ENCODE measurements around the gene CES3.
"Not testable (repeated sequence)": the region's sequence is repeated elsewhere in the genome, so short reads cannot be mapped to it uniquely, and the experiment has no call there.

Gene CES3

DNA sequence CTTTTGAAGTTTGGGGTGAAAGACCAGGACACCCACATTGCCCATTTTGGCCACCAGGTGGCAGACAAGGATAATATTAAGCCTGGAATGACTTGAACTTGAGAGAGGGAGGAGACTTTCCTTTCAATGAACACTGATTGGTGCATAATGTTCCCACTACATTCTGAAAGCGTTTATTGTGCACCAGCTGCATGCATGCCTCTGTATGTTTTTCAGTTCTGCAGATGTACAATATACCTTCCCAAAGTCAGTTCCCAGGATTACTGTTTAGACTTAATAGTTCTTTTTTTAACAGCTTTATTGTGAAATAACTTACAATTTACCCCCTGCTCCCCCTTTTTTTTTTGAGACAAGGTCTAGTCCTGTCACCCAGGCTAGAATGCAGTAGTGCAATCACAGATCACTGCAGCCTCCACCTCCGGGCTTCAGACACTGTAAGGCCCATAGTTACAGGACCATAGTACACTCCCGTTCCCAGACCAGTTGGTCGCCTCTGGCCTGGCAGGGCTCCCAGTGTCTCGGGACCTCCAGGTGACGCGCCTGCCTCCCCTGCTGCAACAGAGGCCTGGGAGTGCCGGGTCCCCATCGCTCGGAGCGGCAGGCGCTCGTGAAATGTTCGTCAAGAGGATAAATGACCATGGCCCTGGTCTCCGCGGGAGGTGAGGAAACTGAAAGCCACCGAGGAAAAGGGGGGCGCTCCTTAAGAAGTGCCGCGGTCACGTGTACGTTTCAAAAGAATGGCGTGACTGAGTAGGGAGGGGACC, 13.6 kb upstream of the CES3 start:
- peak; percentile 81 to 89 for DNase-seq

DNA sequence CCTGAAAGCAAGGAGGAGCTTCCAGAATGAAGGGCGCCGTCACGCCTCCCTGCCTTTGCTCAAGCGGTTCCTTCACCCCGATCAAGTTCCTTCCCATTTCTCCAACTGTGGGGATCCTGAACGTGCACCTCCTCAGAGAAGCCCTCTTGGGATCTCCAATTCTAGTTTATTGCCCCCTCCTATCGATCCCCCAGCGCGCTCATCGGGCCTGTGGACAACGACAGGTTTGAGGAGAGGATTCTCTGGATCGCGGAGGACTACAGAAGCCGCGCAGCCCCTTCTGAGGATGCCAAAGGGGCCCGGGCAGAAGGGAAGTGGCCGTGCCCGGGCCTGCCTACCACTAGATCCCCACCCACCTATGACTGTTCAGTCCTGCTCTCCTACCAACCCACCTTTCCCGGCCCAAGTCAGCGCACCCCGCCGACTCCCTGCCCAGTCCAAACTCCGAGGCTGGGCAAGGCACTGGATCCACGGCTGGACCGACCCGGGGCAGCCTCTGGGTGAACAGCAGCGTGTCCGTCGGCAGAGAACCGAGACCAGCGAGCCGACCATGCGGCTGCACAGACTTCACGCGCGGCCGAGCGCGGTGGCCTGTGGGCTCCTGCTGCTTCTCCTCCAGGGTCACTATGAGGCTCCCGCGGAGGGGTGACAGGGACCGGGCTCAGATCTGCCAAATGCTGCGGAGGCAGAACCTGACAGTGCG, 12.8 kb upstream of the CES3 start:
- DNase-seq = no peak

DNA sequence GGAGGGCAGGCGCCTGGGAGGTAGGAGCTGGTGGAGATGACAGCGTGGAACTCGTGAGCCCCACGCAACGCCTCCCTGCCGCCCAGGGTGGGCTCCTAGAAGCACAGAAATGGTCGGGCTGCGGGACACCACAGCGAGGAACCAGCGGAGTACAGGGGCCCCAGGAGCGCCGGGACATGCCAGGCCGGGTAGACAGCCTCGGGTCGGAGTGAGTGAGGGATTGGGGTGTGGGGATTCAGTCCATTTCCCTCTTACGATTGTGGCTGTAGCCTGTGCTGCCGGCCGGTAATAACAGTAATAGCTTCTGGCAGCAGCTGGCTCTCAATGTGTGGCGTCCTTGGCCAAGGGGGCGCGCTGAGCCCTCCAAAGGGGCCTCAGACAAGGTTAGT, 12.2 kb upstream of the CES3 start:
- no peak for DNase-seq

DNA sequence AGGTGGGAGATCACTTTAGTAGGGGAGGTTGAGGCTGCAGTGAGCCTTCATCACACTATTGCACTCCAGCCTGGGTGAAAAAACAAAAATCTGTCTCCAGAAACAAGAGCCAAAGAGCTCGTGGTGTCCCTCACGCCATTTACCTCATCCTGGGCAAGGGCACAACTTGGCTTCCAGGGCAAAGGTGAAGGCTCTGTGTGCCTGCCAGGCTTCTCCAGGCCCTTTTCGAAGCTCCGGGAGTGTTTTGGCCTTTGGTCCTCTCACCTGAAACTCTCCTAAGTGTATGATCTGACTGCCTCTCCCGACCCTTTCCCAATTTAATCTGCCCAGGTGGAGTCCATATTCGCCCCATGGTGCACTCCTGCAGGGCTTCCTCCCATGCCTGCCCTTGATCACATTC, 11.6 kb upstream of the CES3 start:
- DNase-seq = no peak

DNA sequence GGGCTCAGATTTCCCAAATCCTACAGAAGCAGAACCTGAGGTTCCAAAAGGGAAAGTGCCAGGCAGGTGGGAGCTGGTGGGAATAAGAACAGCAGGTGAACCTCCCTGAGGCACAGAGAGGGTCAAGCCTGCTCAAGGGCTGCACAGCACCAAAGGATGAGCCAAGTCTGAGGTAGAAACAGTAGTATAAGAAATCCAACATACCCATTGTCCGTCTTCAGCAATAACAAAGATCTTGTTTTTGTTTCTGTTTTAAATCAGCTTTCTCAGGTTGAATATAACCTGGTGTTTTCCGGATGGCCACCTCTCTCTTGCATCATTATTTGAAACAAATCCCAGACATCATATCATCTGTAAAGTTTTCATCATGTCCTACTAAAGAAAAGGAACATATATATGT, 10.6 kb upstream of the CES3 start:
- no peak for DNase-seq

DNA sequence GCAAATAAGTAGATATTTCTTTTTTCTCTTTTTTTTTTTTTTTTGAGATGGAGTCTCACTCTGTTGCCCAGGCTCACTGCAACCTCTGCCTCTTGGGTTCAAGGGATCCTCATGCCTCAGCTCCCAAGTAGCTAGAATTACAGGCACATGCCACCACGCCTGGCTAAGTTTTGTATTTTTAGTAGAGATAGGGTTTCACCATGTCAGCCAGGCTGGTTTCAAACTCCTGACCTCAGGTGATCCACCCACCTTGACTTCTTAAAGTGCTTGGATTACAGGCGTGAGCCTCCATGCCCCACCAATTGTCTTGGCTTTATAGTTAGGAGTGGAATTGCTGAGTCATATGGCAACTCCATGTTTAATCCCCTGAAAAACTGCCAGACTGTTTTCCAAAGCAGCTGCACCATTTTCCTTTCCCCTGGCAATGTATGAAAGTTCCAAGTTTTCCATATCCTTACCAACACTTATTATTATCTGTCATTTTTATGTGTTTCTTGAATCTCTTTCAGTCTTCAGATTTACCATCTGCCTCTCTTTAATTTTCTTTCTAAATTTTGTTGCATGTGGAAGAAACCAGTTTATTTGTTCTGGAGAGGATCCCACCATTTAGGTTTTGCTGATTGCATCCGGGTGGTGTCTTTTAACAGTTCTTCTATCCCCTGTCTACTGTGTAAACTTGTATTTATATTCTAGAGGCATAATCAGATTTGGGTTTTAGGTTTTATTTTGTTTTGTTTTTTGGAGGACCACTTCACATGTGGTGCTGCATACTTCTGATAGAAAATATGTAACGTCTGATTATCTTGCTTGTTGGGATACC, 9.9 kb upstream of the CES3 start:
- no peak for DNase-seq

DNA sequence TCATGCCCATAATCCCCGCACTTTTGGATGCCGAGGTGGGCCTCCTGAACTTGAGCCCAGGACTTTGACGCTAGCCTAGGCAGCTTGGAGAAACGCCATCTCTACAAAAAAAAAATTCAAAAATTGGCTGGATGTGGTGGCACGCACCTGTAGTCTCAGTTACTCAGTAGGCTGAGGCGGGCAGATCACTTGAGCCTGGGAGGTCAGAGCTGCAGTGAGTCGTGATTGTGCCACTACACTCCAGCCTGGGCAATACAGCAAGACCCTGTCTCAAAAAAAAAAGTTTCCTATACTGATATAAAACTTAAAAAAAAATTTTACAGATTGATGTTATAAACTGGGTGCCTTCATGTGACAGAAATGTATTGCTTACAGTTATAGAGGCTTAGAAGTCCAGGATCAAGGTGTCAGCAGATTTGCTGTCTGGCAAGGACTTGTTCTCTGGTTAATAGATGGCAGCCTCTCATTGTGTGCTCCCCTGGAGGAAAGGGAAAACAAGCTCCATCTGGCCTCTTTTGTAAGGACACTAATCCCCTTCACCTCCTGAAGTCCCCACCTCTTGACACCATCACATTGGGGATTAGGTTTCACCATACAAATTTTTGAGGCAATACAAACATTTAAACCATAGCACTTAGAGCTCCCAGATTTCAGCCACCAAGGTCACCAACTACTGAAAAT, 8.5 kb upstream of the CES3 start:
- DNase-seq = no peak

DNA sequence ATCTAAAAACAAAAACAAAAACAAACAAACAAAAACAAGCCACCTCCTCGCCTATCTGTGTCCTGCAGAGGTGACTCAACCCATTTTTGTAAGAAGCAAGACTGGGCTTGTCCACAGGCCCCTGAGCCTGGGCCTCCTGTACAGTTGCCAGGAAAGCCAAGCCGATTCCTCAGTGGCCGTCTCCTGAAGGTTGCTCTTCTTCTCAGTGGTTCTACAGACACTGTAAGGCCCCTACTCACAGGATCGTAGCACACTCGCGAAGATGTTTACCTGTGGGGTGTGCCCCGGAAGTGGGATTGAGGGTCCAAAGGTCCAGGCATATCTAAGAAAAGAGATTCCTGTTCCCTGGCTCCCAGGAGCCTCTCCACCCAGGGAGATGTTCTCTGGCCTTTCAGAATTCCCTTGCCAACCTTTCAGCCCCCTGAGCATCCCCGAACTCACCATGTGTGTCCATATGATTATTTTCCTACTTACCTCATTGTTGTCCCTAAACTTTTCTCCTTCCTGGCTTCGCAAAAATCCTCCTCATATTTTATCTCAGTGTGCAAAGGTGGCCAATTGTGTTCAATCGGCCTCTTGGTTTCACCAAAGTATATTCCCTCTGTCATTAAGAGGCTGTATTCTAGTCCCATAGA, 7.5 kb upstream of the CES3 start:
- DNase-seq = no peak

DNA sequence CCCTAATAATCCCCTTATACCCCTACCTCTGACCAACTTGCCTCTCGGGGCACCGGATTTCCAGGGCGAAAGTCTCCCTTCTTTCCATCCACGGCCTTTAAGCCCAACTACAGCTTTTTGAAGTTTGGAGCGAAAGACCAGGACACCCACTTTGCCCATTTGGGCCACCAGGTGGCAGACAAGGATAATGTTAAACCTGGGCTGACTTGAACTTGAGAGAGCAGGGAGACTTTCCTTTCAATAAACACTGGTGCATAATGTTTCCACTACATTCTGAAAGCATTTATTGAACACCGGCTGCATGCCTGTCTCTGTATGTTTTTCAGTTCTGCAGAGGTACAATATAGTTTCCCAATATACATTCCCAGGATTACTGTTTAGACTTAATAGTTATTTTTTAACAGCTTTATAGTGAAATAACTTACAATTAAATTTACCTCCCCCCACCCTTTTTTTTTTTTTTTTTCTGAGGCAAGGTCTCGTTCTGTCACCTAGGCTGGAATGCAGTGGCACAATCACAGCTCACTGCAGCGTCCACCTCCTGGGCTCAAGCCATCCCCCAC, 6.9 kb upstream of the CES3 start:
- DNase-seq = peak; percentile 66 to 80

DNA sequence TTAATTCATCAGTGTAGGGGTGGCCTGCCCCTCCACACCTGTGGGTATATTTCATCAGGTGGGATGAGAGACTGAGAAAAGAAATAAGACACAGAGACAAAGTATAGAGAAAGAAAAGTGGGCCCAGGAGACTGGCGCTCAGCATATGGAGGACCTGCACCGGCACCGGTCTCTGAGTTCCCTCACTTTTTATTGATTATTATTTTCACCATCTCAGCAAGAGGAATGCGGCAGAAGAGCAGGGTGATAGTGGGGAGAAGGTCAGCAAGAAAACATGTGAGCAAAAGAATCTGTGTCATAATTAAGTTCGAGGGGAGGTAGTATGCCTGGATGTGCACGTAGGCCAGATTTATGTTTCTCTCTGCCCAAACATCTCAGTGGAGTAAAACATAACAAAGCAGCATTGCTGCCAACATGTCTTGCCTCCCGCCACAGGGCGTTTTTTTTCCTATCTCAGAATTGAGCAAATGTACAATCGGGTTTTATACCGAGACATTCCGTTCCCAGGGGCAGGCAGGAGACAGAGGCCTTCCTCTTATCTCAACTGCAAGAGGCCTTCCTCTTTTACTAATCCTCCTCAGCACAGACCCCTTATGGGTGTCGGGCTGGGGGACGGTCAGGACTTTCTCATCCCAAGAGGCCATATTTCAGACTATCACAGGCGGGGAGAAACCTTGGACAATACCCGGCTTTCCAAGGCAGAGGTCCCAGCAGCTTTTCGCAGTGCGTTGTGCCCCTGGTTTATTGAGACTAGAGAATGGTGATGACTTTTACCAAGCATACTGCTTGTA, 5.5 kb upstream of the CES3 start:
- not testable (repeated sequence) for DNase-seq

DNA sequence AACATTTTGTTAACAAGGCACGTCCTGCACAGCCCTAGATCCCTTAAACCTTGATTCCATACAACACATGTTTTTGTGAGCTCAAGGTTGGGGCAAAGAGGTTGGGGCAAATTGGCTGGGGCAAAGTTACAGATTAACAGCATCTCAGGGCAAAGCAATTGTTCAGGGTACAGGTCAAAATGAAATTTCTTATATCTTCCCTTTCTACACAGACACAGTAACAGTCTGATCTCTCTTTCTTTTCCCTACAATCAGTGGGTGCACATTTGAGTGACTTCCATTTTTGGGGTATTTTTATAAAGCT, 5.0 kb upstream of the CES3 start:
- not testable (repeated sequence) for DNase-seq

DNA sequence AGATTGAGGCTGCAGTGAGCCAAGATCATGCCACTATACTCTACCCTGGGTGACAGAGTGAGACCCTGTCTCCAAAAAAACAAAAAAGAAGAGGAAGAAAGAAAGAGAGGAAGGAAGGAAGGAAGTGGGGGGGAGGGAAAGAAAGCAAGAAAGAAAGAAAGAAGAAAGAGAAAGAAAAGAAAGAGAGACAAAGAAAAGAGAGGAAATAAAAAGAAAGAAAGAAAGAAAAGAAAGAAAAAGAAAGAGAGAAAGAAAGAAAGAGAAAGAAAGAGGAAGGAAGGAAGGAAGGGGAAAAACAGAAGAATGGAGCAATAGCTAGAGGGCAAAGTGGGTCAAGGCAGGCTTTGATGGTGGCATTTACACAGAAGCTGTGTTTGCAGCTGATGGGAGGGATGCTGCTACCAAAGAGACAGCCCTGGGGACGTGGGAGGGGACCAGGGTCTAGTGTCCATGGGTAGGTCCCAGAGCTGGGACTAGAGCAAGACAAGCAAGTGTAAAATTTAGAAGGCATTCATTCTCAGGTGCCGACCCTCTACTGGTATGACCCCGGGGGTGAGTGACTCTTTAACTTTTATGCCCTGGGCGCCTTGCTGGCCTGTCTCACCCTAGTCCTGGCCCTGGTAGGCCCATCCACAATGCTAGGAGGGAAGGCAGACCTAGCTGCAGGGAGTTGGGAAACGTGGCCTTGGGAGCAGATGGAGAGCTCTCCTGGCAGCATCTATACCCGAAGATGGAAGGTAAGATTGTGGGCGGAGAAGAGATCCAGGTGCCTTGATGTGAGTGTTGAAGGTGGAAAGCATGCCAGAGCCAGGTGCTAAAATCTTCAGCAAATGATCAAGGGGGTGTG, 2.0 kb upstream of the CES3 start:
- DNase-seq = no peak

DNA sequence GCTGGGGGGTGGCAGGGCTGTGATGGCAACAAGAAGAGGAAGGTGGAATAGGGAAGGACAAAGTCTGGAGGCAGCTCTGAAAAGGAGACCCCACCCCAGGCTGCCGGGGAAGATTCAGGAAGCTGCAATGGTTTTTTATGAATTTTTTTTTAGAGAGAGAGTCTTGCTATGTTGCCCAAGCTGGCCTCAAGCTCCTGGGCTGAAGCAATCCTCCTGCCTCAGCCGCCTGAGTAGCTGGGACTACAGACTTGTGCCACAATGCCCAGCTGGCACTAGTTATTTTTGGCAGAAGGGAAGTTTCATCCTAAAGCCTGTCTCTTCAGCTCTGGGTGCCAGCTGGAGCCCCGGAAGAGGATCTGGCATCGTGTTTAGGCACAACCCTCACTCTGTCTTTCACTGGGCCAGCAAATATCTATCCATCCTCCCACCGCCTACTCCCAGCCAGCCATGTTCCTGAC, 1.3 kb upstream of the CES3 start:
- peak in 1 of 2 donors; percentile 12 for DNase-seq

DNA sequence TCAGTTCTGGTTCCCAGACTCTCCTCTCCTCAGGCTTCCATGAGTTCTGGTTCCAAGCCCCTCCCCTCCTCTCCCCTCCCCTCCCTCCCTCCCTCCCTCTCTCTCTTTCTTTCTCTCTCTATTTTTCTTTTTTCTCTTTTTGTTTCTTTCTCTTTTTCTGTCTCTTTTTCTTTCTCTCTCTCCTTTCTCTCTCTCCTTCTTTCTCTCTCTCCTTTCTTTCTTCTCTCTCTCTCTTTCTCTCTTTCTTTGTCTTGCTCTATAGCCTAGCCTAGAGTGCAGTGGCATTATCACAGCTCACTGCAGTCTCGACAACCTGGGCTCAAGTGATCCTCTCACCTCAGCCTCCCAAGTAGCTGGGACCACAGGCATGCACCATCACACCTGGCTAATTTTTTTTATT, 796 bp upstream of the CES3 start:
- DNase-seq = no peak

DNA sequence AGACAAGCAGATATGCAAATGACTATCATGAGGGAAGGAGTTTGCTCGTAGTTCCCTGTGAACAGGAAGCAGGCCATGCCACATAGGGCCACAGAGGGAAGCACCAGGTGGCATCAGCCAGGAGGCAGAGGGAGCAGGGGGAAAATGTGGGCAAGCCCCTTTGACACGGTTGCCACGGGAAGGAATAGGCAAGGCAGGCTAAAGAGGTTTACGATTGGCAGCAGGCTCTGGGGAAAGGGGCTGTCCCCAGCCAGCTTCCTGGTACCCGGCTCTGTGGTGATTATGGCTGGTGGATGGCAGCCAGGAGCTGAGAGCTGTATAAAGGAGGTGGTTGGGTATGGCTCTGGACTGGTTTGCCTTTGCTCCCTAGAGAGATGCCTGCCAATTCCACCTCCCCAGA, 848 bp downstream of the CES3 start:
- DNase-seq = no peak

DNA sequence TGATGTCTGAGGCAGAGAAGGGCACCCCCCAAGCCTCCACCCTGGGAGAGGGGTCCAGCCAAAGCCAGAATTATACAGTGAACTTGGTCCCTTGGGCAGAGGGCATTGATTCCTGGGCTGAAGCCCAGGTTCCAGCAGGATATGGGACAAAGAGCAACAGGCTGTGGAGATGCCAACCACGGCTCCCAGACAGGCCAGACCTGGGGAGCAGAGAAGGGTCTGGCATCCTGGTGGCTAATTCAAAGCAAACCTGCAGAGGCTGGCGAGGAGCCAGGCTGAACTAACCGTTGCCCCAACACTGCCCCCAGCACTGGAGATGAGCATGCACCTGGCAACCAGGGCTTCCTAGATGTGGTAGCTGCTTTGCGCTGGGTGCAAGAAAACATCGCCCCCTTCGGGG, 3.0 kb downstream of the CES3 start:
- no peak for DNase-seq

DNA sequence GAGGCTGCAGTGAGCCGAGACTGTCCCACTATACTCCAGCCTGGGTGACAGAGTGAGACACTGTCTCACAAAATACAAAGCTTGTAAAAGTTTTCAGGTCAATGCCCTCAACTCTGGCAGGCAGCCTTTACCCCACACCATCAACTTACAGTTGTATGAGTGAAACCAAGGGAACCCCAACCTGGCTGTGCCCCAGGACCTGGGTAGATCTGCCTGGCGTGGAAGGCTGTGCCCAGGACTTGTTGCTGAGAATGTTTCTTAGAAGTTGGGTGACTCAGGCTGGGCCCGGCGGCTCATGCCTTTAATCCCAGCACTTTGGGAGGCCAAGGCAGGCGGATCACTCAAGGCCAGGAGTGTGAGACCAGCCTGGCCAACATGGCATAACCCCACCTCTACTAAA, 7.8 kb downstream of the CES3 start:
- DNase-seq = no peak

DNA sequence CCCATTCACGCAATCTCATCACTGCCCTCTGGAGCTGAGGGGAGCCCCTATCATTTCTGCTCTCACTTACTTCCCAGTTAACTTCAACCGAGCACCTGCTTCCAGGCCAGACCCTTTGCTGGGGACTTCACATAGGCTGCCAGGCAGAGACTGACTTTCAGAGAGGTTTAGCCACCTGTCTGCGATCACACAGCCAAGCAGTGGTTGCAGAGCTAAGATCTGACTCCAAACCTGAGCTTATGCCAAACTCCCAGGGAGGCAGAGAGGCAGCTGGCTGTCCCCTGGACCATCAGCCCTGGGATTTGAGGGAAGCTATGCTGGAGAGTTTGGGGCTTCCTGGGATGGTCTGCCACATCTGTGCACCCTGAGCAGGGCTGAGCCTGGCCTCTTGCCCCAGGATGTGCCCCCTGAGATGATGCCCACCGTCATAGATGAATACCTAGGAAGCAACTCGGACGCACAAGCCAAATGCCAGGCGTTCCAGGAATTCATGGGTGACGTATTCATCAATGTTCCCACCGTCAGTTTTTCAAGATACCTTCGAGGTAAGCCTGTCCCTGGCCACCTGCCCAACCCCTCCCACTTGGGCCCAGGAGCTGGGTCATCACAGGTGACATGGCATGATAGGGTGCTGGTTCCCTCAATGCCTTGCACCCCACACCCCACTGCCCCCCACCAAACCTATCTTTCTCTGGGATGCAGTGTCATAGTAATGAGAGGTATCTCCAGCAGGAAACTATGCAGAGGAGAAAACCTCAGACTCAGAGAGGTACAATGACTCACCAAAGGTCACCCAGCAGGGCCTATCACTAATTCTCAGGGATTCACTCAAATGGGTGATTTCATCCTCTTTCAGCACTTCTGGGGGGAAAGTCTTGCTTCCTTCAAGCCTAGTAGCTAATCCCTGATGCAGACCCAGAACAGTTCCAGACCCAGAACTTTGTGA, 10.0 kb downstream of the CES3 start:
- no peak for DNase-seq

DNA sequence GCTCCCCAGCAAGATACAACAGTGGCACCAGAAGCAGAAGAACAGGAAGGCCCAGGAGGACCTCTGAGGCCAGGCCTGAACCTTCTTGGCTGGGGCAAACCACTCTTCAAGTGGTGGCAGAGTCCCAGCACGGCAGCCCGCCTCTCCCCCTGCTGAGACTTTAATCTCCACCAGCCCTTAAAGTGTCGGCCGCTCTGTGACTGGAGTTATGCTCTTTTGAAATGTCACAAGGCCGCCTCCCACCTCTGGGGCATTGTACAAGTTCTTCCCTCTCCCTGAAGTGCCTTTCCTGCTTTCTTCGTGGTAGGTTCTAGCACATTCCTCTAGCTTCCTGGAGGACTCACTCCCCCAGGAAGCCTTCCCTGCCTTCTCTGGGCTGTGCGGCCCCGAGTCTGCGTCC, 11.9 kb downstream of the CES3 start:
- DNase-seq = no peak

All from CD4-positive, alpha-beta T cell treated with Interferon alpha-2 for 1 hour (primary cell).